KMS-11 (cell line): Measurements from ENCODE around the gene HOXB13.

Experiments
- H2AFZ ChIP-seq: fragments of 200-600 bp; sonication (generic); 2 replicates; pipeline ENCODE4 v1.6.1; 2016; ENCODE audit warnings: antibody characterized with exemption, mixed run types, low read depth
- H3K27ac ChIP-seq: fragments of 200-600 bp; sonication (generic); 2 replicates; pipeline ENCODE4 v1.6.1; 2016; ENCODE audit warnings: mild to moderate bottlenecking, mixed run types
- H3K27me3 ChIP-seq: fragments of 200-600 bp; sonication (generic); 2 replicates; pipeline ENCODE4 v1.6.1; 2017; ENCODE audit warnings: mild to moderate bottlenecking, low read depth, mixed run types, moderate library complexity; ENCODE audit not compliant: insufficient read depth
- H3K36me3 ChIP-seq: fragments of 200-600 bp; sonication (generic); 2 replicates; pipeline ENCODE4 v1.6.1; 2017; ENCODE audit warnings: mild to moderate bottlenecking, mixed run types; ENCODE audit not compliant: insufficient read depth
- H3K4me1 ChIP-seq: fragments of 200-600 bp; sonication (generic); 2 replicates; pipeline ENCODE4 v1.6.1; 2016; ENCODE audit warnings: mild to moderate bottlenecking, low read depth, mixed run types; ENCODE audit not compliant: poor library complexity, severe bottlenecking
- H3K4me2 ChIP-seq: fragments of 200-600 bp; sonication (generic); 2 replicates; pipeline ENCODE4 v1.7.0; 2016; ENCODE audit warnings: mild to moderate bottlenecking, mixed run types
- H3K4me3 ChIP-seq: fragments of 200-600 bp; sonication (generic); IDR thresholded peaks from 2 replicates; pipeline ENCODE4 v1.6.1; 2017; ENCODE audit warnings: low read depth, low read length, mixed read lengths; ENCODE audit not compliant: insufficient read depth
- H3K79me2 ChIP-seq: fragments of 200-600 bp; sonication (generic); 2 replicates; pipeline ENCODE4 v1.6.1; 2016; ENCODE audit warnings: low read depth, mixed run types; ENCODE audit not compliant: insufficient read depth
- H3K9ac ChIP-seq: fragments of 200-600 bp; sonication (generic); 2 replicates; pipeline ENCODE4 v1.6.1; 2016; ENCODE audit warnings: mild to moderate bottlenecking, mixed run types
- H4K20me1 ChIP-seq: fragments of 200-600 bp; sonication (generic); 2 replicates; pipeline ENCODE4 v1.6.1; 2016; ENCODE audit warnings: mild to moderate bottlenecking, mixed run types; ENCODE audit not compliant: insufficient read depth
- CTCF ChIP-seq: fragments of 200-600 bp; sonication (generic); conservative IDR thresholded peaks from 2 replicates; pipeline ENCODE4 v1.6.1; 2017; ENCODE audit warnings: low read depth, mild to moderate bottlenecking, antibody characterized with exemption, low read length, moderate library complexity, mixed read lengths

Gene HOXB13

GRCh38 chr17:48704361-48705248 lies 23.9 kb downstream of the HOXB13 start:
- H3K27me3 ChIP-seq, result no peaks in the 10 kb centered on the region; the same call in 1 of the 2 replicates
- no peaks in the 10 kb centered on the region for H3K36me3 ChIP-seq
- no peak overlapping the region for H3K9ac ChIP-seq
- no peak overlapping the region for H2AFZ ChIP-seq
- H3K27ac ChIP-seq, result no peak overlapping the region
- no peak overlapping the region for H3K4me3 ChIP-seq
- no peaks in the 10 kb centered on the region for H3K4me1 ChIP-seq
- no peak overlapping the region for H3K4me2 ChIP-seq
- no peaks in the 10 kb centered on the region for H4K20me1 ChIP-seq
- TF ChIP-seq CTCF, result no peak
- no peaks in the 10 kb centered on the region for H3K79me2 ChIP-seq

GRCh38 chr17:48701864-48702532 lies 26.6 kb downstream of the HOXB13 start:
- H3K9ac ChIP-seq, result no peak overlapping the region
- no peaks in the 10 kb centered on the region for H3K4me1 ChIP-seq
- no peaks in the 10 kb centered on the region for H4K20me1 ChIP-seq
- H2AFZ ChIP-seq, result no peak overlapping the region
- no peak for TF ChIP-seq CTCF
- H3K4me3 ChIP-seq, result no peak overlapping the region
- no peaks in the 10 kb centered on the region; the same call in 1 of the 2 replicates for H3K27me3 ChIP-seq
- H3K79me2 ChIP-seq, result no peaks in the 10 kb centered on the region
- H3K36me3 ChIP-seq, result no peaks in the 10 kb centered on the region
- no peak overlapping the region for H3K27ac ChIP-seq
- no peak overlapping the region for H3K4me2 ChIP-seq

- H3K79me2 ChIP-seq, result no peaks in the 10 kb centered on the region
- H3K27ac ChIP-seq, result no peak overlapping the region
- no peaks in the 10 kb centered on the region for H3K4me1 ChIP-seq
- H3K9ac ChIP-seq, result no peak overlapping the region
- no peaks in the 10 kb centered on the region for H3K27me3 ChIP-seq
- H4K20me1 ChIP-seq, result no peaks in the 10 kb centered on the region
- H3K4me2 ChIP-seq, result no peak overlapping the region
- no peak overlapping the region for H2AFZ ChIP-seq
- no peaks in the 10 kb centered on the region for H3K36me3 ChIP-seq
- TF ChIP-seq CTCF, result no peak
- H3K4me3 ChIP-seq, result no peak overlapping the region
Observed at GRCh38 chr17:48693178-48693577, 35.4 kb downstream of the HOXB13 start.

GRCh38 chr17:48692049-48692448 lies 36.5 kb downstream of the HOXB13 start:
- no peaks in the 10 kb centered on the region for H3K27me3 ChIP-seq
- no peaks in the 10 kb centered on the region for H3K4me1 ChIP-seq
- no peak for TF ChIP-seq CTCF
- no peak overlapping the region for H3K27ac ChIP-seq
- H2AFZ ChIP-seq, result no peak overlapping the region
- no peaks in the 10 kb centered on the region for H3K36me3 ChIP-seq
- H3K9ac ChIP-seq, result no peak overlapping the region
- no peaks in the 10 kb centered on the region for H3K79me2 ChIP-seq
- no peak overlapping the region for H3K4me3 ChIP-seq
- no peaks in the 10 kb centered on the region for H4K20me1 ChIP-seq
- H3K4me2 ChIP-seq, result no peak overlapping the region
